ENCODE measurements around the gene DLST. TPM values are rescaled to one million over a fixed set of nuclear protein-coding genes. Genes with fewer than 3 reads are reported as not detected.

DLST gene
- total and polyA plus RNA-seq, 3 donors from 2014 or later = 82.0 to 98.1 (median 82.8) TPM

GRCh38 chr14:74915826-74916225 is 34.1 kb downstream of the DLST start:
- peaks cover 37% of the 10 kb centered on the region for H3K4me1 ChIP-seq
- no peak overlapping the region for H3K4me3 ChIP-seq
- TF ChIP-seq, protein P1, sequence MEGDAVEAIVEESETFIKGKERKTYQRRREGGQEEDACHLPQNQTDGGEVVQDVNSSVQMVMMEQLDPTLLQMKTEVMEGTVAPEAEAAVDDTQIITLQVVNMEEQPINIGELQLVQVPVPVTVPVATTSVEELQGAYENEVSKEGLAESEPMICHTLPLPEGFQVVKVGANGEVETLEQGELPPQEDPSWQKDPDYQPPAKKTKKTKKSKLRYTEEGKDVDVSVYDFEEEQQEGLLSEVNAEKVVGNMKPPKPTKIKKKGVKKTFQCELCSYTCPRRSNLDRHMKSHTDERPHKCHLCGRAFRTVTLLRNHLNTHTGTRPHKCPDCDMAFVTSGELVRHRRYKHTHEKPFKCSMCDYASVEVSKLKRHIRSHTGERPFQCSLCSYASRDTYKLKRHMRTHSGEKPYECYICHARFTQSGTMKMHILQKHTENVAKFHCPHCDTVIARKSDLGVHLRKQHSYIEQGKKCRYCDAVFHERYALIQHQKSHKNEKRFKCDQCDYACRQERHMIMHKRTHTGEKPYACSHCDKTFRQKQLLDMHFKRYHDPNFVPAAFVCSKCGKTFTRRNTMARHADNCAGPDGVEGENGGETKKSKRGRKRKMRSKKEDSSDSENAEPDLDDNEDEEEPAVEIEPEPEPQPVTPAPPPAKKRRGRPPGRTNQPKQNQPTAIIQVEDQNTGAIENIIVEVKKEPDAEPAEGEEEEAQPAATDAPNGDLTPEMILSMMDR (IDR thresholded peaks at IDR 0.05) = no peak
- no peak for TF ChIP-seq POLR2A (IDR thresholded peaks at IDR 0.05)
- no peak for DNase-seq
- no peaks in the 10 kb centered on the region for H3K36me3 ChIP-seq (ENCODE audit: low read depth, missing control alignments)
- H3K9me3 ChIP-seq = no peaks in the 10 kb centered on the region
- H3K27ac ChIP-seq = peak overlapping the region in 1 of 2 donors; percentile 56
- H3K27me3 ChIP-seq = no peaks in the 10 kb centered on the region
- intact Hi-C loops (cut with DNase I; ENCODE audit: low total_unique reads) = loop anchor here (10.0 kb wide), 1 partner anchor 169 kb away; no protein-coding TSS in a partner anchor
- 44 to 48% methylated on average over 6 to 7 of the region's 7 CpGs for WGBS, 2 donors

- Histone ChIP-seq H3K4me3 (no peak overlapping the region), H3K9me3 (no peaks in the 10 kb centered on the region), H3K4me1 (peaks cover 37% of the 10 kb centered on the region), H3K27ac (peak overlapping the region; percentile 36 to 77), H3K27me3 (no peaks in the 10 kb centered on the region), H3K36me3 (ENCODE audit: low read depth, missing control alignments) (no peaks in the 10 kb centered on the region)
- WGBS, 2 donors = 81 to 88% methylated on average over 5 of the region's 5 CpGs
- TF ChIP-seq, protein P1 (IDR thresholded peaks at IDR 0.05) = no peak
- no peak for TF ChIP-seq POLR2A (IDR thresholded peaks at IDR 0.05)
- no peak for DNase-seq
- intact Hi-C loops (cut with DNase I; ENCODE audit: low total_unique reads) = loop anchor here (10.0 kb wide), 1 partner anchor 168 kb away; no protein-coding TSS in a partner anchor
These were observed 35.4 kb downstream of the DLST start for GRCh38 chr14:74917178-74917543.

DNA sequence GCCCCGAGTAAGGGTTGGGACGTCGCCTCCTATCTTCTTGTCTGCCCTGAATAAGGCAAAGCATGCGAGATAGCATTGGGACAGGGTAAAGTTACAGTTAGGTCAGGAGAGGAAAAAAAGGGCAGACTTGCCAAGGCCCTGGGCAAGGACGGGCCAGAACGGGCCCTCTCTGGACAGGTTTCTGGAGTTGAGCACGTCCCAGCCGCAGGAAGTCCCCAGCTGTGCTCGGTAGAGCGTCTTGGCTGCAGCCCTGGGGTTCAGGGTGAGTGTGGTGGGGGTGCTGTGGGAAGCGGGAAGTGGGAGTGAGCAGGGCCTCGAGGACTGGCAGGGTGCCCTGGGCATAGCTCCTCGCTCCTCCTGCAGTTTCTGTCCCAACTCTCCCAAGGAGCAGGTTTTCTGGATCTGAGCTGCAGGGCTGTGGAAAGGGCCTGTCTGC is 35.9 kb downstream of the DLST start:
- DNase-seq = peak; percentile 87
- H3K27me3 ChIP-seq = no peaks in the 10 kb centered on the region
- H3K4me3 ChIP-seq = no peak overlapping the region
- peak overlapping the region; percentile 36 to 77 for H3K27ac ChIP-seq
- H3K36me3 ChIP-seq (ENCODE audit: low read depth, missing control alignments) = no peaks in the 10 kb centered on the region
- H3K4me1 ChIP-seq = peaks cover 37% of the 10 kb centered on the region
- WGBS, 2 donors = 27 to 30% methylated on average over 13 of the region's 13 CpGs
- TF ChIP-seq POLR2A (IDR thresholded peaks at IDR 0.05) = no peak
- TF ChIP-seq, protein P1 (IDR thresholded peaks at IDR 0.05) = no peak
- intact Hi-C loops (cut with DNase I; ENCODE audit: low total_unique reads) = loop anchor here (10.0 kb wide), 1 partner anchor 167 kb away; no protein-coding TSS in a partner anchor
- H3K9me3 ChIP-seq = no peaks in the 10 kb centered on the region

GRCh38 chr14:74918380-74918779 is 36.7 kb downstream of the DLST start:
- Histone ChIP-seq H3K9me3 (no peaks in the 10 kb centered on the region), H3K36me3 (ENCODE audit: low read depth, missing control alignments) (no peaks in the 10 kb centered on the region), H3K4me3 (no peak overlapping the region), H3K27me3 (no peaks in the 10 kb centered on the region), H3K4me1 (peaks cover 37% of the 10 kb centered on the region), H3K27ac (peak overlapping the region in 1 of 2 donors; percentile 77)
- no peak for DNase-seq
- intact Hi-C loops (cut with DNase I; ENCODE audit: low total_unique reads) = loop anchor here (10.0 kb wide), 1 partner anchor 166 kb away; no protein-coding TSS in a partner anchor
- WGBS, 2 donors = 74 to 91% methylated on average over 7 to 9 of the region's 9 CpGs
- TF ChIP-seq, protein P1 (IDR thresholded peaks at IDR 0.05) = no peak
- no peak for TF ChIP-seq POLR2A (IDR thresholded peaks at IDR 0.05)
